HepG2 (cell line): ENCODE measurements around the gene KRTAP20-1.

ENCODE experiments used
- CREM ChIP-seq, 2 experiments: sonication (generic) in 1 of 2; formaldehyde crosslinking in 1 of 2; IDR thresholded peaks; 2 replicates each; pipeline versions ENCODE4 v1.4.0 to v1.6.1; 2016 to 2020; ENCODE audit warnings: antibody characterized with exemption in 1 of 2, mild to moderate bottlenecking in 1 of 2, missing genetic modification reagents in 1 of 2
- HCFC1 ChIP-seq: fragments of 150-350 bp; IDR thresholded peaks from 2 replicates; pipeline ENCODE4 v1.6.1; 2014; ENCODE audit warnings: low read depth, low read length
- KDM5B ChIP-seq: sonication (generic); formaldehyde crosslinking; IDR thresholded peaks from 2 replicates; pipeline ENCODE4 v1.4.0; 2020; ENCODE audit warnings: missing genetic modification reagents, mild to moderate bottlenecking, borderline replicate concordance
- MYC ChIP-seq: sonication (generic); formaldehyde crosslinking; IDR thresholded peaks from 2 replicates; pipeline ENCODE4 v1.9.0; 2021; ENCODE audit warnings: missing genetic modification reagents, borderline replicate concordance
- NPAS2 ChIP-seq: sonication (generic); formaldehyde crosslinking; IDR thresholded peaks from 2 replicates; pipeline ENCODE4 v1.8.0; 2022; ENCODE audit warnings: mild to moderate bottlenecking, missing genetic modification reagents, borderline replicate concordance
- PCBP1 ChIP-seq: fragments of 200-400 bp; formaldehyde crosslinking; IDR thresholded peaks from 2 replicates; pipeline ENCODE4 v1.6.1; 2017; ENCODE audit warnings: mild to moderate bottlenecking, low read depth, low read length, borderline replicate concordance
- POLR2AphosphoS5 ChIP-seq: IDR thresholded peaks from 2 replicates; pipeline ENCODE4 v1.6.1; 2012; ENCODE audit warnings: low read depth, low read length
- RARG ChIP-seq: sonication (generic); formaldehyde crosslinking; IDR thresholded peaks from 2 replicates; pipeline ENCODE4 v1.4.0; 2020; ENCODE audit warnings: low read depth, mild to moderate bottlenecking, missing genetic modification reagents
- TEAD2 ChIP-seq: sonication (generic); formaldehyde crosslinking; IDR thresholded peaks from 2 replicates; pipeline ENCODE4 v1.9.0; 2021; ENCODE audit warnings: missing genetic modification reagents
- ZNF33B ChIP-seq: sonication (generic); formaldehyde crosslinking; IDR thresholded peaks from 2 replicates; pipeline ENCODE4 v1.5.1; 2020; ENCODE audit warnings: mild to moderate bottlenecking, missing genetic modification reagents
- TF ChIP-seq, protein P1 (sequence below): IDR thresholded peaks from 2 replicates; pipeline ENCODE4 v1.6.1; 2012; ENCODE audit warnings: low read length, improper control_type of control experiment
- TF ChIP-seq, protein P2 (sequence below): sonication (generic); formaldehyde crosslinking; IDR thresholded peaks from 2 replicates; pipeline ENCODE4 v1.4.0; 2020; ENCODE audit warnings: missing genetic modification reagents
- TF ChIP-seq, protein P3 (sequence below): sonication (generic); formaldehyde crosslinking; IDR thresholded peaks from 2 replicates; pipeline ENCODE4 v1.5.1; 2020; ENCODE audit warnings: mild to moderate bottlenecking, missing genetic modification reagents
- TF ChIP-seq, protein P4 (sequence below): sonication (generic); formaldehyde crosslinking; IDR thresholded peaks from 2 replicates; pipeline ENCODE4 v1.5.0; 2020; ENCODE audit warnings: mild to moderate bottlenecking, missing genetic modification reagents, moderate library complexity

DNA sequence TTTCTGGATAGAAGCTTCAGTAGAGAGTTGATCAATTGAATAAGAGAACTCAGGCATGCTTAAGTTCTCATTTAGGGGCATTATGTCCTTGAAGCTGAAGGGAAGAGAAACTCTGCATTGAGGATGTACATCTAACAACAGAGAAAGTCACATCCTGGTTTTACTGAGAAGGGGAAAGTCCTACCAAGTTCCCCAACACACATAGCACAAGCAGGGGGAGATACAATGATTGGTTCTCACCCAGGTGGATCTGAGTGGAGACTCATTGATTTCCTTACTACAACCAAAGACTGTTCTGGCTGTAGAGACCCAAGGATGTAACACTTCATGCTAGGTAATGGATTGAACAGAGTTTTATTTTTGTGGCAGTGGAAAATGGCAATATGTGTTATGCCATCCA, 1.0 kb upstream of the KRTAP20-1 start:
- TF ChIP-seq TEAD2 (CRISPR knock-in tag) (no peak), POLR2AphosphoS5 (no peak), HCFC1 (no peak), RARG (CRISPR knock-in tag) (no peak), NPAS2 (no peak), KDM5B (CRISPR knock-in tag) (no peak), PCBP1 (no peak), CREM (IDR thresholded peaks at IDR 0.05) (no peak), CREM (CRISPR knock-in tag; IDR thresholded peaks at IDR 0.05) (no peak), MYC (CRISPR knock-in tag) (no peak), ZNF33B (CRISPR knock-in tag) (no peak)
- TF ChIP-seq, protein P1, sequence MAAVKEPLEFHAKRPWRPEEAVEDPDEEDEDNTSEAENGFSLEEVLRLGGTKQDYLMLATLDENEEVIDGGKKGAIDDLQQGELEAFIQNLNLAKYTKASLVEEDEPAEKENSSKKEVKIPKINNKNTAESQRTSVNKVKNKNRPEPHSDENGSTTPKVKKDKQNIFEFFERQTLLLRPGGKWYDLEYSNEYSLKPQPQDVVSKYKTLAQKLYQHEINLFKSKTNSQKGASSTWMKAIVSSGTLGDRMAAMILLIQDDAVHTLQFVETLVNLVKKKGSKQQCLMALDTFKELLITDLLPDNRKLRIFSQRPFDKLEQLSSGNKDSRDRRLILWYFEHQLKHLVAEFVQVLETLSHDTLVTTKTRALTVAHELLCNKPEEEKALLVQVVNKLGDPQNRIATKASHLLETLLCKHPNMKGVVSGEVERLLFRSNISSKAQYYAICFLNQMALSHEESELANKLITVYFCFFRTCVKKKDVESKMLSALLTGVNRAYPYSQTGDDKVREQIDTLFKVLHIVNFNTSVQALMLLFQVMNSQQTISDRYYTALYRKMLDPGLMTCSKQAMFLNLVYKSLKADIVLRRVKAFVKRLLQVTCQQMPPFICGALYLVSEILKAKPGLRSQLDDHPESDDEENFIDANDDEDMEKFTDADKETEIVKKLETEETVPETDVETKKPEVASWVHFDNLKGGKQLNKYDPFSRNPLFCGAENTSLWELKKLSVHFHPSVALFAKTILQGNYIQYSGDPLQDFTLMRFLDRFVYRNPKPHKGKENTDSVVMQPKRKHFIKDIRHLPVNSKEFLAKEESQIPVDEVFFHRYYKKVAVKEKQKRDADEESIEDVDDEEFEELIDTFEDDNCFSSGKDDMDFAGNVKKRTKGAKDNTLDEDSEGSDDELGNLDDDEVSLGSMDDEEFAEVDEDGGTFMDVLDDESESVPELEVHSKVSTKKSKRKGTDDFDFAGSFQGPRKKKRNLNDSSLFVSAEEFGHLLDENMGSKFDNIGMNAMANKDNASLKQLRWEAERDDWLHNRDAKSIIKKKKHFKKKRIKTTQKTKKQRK: no peak
- TF ChIP-seq, protein P2, sequence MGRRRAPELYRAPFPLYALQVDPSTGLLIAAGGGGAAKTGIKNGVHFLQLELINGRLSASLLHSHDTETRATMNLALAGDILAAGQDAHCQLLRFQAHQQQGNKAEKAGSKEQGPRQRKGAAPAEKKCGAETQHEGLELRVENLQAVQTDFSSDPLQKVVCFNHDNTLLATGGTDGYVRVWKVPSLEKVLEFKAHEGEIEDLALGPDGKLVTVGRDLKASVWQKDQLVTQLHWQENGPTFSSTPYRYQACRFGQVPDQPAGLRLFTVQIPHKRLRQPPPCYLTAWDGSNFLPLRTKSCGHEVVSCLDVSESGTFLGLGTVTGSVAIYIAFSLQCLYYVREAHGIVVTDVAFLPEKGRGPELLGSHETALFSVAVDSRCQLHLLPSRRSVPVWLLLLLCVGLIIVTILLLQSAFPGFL (CRISPR knock-in tag): no peak
- TF ChIP-seq, protein P3, sequence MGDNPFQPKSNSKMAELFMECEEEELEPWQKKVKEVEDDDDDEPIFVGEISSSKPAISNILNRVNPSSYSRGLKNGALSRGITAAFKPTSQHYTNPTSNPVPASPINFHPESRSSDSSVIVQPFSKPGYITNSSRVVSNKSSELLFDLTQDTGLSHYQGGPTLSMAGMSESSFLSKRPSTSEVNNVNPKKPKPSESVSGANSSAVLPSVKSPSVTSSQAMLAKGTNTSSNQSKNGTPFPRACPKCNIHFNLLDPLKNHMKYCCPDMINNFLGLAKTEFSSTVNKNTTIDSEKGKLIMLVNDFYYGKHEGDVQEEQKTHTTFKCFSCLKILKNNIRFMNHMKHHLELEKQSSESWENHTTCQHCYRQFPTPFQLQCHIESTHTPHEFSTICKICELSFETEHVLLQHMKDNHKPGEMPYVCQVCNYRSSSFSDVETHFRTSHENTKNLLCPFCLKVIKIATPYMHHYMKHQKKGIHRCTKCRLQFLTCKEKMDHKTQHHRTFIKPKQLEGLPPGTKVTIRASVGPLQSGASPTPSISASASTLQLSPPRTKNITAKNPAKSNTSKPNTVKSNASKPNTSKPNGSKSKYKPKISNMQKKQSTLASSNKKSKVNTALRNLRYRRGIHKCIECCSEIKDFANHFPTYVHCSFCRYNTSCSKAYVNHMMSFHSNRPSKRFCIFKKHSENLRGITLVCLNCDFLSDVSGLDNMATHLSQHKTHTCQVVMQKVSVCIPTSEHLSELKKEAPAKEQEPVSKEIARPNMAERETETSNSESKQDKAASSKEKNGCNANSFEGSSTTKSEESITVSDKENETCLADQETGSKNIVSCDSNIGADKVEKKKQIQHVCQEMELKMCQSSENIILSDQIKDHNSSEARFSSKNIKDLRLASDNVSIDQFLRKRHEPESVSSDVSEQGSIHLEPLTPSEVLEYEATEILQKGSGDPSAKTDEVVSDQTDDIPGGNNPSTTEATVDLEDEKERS (CRISPR knock-in tag): no peak
- TF ChIP-seq, protein P4, sequence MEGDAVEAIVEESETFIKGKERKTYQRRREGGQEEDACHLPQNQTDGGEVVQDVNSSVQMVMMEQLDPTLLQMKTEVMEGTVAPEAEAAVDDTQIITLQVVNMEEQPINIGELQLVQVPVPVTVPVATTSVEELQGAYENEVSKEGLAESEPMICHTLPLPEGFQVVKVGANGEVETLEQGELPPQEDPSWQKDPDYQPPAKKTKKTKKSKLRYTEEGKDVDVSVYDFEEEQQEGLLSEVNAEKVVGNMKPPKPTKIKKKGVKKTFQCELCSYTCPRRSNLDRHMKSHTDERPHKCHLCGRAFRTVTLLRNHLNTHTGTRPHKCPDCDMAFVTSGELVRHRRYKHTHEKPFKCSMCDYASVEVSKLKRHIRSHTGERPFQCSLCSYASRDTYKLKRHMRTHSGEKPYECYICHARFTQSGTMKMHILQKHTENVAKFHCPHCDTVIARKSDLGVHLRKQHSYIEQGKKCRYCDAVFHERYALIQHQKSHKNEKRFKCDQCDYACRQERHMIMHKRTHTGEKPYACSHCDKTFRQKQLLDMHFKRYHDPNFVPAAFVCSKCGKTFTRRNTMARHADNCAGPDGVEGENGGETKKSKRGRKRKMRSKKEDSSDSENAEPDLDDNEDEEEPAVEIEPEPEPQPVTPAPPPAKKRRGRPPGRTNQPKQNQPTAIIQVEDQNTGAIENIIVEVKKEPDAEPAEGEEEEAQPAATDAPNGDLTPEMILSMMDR: no peak
